ENCODE data around the gene TTC24.

GRCh38 chr1:156584813-156585212, 5.3 kb downstream of the TTC24 start:
- TF ChIP-seq TARDBP (IDR thresholded peaks at IDR 0.05) (no peak), L3MBTL2 (conservative IDR thresholded peaks at IDR 0.05) (no peak), FOXM1 (IDR thresholded peaks at IDR 0.05; ENCODE audit: borderline replicate concordance) (no peak), LEF1 (IDR thresholded peaks at IDR 0.05; ENCODE audit: borderline replicate concordance) (no peak), ELF4 (IDR thresholded peaks at IDR 0.05) (no peak), BHLHE40 (IDR thresholded peaks at IDR 0.05; ENCODE audit: borderline replicate concordance) (no peak), CTBP1 (IDR thresholded peaks at IDR 0.05; ENCODE audit: borderline replicate concordance) (no peak), SUZ12 (IDR thresholded peaks at IDR 0.05) (no peak), HDGF (IDR thresholded peaks at IDR 0.05; ENCODE audit: borderline replicate concordance) (no peak), SP1 (IDR thresholded peaks at IDR 0.05) (no peak), ARNT (IDR thresholded peaks at IDR 0.05) (no peak)

All from HEK293T (cell line).